ENCODE data around the gene MCRIP2.

MCRIP2 gene

DNA sequence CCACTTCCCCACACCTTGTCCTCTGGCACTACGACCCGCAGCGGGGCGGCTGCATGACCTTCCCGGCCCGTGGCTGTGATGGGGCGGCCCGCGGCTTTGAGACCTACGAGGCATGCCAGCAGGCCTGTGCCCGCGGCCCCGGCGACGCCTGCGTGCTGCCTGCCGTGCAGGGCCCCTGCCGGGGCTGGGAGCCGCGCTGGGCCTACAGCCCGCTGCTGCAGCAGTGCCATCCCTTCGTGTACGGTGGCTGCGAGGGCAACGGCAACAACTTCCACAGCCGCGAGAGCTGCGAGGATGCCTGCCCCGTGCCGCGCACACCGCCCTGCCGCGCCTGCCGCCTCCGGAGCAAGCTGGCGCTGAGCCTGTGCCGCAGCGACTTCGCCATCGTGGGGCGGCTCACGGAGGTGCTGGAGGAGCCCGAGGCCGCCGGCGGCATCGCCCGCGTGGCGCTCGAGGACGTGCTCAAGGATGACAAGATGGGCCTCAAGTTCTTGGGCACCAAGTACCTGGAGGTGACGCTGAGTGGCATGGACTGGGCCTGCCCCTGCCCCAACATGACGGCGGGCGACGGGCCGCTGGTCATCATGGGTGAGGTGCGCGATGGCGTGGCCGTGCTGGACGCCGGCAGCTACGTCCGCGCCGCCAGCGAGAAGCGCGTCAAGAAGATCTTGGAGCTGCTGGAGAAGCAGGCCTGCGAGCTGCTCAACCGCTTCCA lies 8.1 kb upstream of the MCRIP2 start:
- DNase-seq, result no peak

DNA sequence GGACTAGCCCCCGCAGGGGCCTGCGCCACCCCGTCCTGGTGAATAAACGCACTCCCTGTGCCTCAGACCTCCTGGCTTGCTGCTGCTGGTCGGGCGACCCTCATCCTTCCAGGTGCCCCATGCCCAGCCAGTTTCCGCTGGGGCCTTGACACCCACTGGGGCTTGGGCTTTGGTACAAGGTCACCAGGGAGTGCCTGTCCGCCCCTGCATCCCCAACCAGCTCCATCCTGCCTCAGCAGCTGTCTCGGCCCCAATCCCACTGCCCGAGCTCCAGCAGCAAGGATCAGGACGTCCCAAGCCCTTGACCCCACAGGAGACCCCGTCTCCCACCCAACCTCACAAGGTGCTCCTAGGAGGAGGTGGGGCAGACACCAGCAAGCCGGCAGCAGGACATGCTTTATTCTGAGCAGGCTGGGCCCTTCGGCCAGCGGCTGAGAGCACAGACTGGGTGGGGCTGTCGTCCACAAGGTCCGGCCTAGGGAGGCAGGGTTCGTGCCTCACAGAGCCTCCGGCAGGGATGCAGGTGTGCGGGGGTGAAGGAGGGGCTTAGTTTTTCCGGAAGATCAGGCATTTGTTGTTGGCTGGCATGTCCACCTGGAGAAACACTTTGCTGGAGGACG lies 7.5 kb upstream of the MCRIP2 start:
- no peak for DNase-seq

DNA sequence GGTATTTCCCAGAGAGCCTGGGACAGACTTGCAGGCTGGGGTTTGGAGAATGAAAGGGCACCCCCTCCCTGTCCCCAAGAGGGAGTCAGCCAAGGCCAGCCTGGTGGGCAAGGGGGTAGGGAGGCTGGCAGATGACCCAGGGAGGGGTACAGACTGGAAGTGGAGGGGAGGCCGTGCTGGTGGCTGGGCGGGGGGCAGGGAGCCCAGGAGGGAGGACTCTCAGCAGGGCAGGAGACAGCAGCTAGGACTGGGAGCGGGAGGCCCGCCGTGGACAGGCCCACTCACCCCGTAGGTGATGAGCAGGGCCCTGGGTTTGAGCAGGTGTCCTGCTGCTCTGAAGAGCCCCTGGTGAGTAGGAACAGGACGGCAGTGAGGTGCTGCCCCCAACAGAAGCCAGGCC lies 6.6 kb upstream of the MCRIP2 start:
- no peak for DNase-seq

DNA sequence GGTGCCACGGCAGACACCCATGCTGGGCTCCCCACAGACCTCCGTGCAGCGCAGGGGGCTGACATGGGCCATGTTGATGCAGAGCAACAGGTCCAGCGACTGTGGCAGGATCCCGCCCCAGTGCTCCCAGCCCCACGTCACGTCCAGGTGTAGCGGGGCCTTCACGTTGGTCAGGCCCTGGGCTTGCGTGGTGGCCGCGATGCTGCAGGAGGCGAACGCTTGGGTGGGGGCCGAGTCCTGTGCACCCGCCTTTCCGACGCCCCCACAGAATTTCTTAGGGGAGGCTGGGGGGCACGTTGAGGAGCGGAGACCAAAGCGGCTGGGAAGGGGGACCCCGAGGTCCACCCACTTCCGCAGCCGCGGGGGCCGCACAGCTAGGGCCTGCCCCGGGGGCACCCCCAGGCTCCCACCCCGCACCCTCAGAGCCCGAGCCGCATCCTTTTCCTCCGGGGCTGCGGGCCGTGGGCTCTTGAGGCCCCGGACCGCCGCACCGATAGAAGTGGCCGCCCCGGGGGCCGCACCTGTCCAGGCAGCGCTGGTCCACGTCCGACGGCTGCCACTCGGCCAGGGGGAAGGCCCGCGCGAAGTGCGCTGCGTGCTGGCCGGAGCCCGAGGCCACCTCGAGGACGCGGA lies 5.9 kb upstream of the MCRIP2 start:
- peak; percentile 54 for DNase-seq

DNA sequence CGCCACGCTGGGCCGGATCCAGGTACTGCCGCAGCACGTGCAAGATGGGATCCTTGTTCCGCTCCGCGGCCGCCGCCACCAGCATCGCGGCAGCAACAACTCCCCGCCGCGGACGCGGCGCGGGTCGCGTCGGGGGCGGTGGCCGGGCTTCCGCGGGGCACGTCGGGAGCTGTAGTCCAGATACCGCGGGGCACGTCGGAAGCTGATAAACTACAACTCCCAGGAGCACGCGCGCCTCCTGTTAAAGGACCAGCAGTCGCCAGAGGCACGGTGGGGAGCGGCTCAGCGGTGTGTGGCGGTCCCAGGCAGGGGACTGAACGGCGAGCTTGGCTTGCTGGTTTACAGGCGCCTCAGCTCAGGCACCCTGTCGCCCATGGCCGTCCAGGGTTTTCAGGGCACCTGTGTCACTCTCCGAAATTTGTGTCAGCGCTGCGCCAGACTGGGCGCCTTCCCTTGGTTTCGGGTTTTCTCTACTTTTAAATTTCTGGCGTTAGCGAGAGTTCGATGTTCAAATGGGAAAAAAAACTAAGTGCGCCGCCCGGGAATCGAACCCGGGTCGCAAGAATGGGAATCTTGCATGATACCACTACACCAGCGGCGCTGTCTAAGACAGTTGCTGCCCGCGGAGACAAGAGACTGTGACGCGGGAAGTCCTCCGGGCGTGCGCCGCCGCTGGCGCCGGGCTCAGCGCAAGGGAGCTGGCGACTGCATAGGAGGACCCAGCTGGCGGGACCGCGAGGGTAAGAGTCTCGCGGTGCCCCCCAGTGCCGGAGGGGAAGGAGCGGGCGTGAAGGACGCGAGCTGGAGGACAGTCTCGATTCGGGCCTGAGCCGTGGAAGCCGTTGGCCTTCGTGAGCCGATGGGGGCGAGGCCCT lies 5.2 kb upstream of the MCRIP2 start, which contains the start of gene METTL26:
TSS of gene METTL26 (minus strand) at position 100 of the 875 bp plus-strand sequence. CDS start at position 85, 15 bp downstream.
- DNase-seq, result peak; percentile 98

DNA sequence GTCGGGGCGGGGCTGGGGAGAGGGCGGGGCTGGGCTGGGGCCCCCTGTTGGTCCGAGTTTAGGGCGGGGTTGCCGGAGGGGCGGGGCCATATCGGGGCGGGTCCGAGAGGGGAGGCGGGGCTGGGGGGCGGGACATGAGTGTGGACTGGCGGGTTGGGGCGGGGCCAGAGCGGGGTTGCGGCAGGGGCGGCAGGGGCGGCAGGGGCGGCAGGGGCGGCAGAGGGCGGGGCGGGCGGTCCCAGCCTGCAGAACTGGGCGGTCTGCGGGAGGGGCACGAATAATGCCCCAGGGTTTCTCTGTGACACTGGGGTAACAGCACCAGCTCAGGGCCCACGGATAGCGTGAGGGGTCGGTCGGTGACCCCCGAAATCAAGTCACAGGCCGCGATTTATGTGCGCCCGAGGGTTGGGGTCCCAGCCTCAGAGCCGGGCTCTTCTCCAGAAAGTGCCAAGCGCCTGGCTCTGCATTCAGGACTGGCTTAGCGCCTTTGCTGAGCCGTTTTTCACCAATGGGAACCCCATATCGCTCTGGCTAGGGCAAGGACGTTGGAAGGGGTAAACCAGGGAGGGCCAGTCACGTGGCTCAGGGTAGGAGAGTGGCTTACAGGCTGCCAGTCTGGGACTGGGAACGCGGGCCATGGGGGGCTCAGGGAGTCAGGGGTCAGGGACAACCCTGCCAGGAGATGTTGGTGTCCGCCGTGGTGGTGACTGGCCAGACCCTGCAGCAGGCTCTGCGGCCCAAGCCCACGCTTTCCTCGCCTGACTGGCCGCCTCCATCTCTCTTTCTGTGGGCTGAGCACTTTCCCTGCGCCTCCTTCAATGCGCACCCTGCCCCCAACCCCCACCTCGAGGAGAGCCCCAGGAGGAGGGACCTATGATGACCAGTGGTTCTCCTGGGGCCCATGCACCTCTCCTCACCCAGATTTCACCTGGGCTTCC lies 4.3 kb upstream of the MCRIP2 start:
- DNase-seq, result peak; percentile 93

DNA sequence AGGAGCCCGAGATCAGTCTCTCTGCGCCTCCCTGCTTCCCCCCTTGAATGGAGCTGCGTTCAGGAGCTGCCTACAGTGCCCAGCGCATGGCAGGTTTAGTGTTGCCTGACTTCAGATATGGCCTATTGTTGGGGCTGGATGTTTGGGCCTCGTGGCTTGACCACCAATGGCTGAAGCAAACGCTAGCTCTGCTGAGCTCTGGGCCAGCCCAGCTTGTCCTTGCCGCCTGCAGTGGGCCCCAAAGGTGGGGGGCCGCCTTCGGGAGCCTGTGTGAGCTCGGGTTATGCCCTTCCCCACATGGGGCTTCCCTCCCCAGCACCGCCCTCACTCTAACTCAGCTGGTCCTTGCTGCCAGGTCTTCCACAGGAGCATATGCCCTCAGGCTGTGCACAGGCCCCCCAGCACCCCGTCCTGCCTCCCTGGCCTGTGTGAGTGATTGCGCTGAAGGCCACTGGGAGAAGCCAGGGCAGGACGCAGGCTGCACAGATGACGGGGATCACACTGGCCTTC lies 3.5 kb upstream of the MCRIP2 start:
- no peak for DNase-seq

DNA sequence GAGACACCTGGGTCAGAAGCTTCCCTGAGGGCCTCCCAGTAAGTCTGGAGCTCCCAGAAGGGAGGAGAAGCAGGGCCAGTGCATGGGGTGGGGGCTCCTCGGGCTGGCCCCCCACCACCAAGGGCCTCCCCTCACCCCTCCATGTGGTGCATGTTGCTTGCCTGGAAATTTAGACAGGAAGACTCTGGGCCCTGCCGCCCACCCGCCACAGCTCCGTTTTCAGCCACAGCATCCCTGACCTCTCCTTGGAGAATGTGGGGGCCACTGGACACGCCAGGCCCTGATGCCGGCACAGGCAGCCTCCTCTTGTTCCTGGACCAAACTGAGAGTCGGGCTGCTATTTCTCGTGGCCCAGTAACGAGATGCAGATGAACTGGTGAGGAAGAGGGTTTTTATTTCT lies 2.8 kb upstream of the MCRIP2 start:
- no peak for DNase-seq

DNA sequence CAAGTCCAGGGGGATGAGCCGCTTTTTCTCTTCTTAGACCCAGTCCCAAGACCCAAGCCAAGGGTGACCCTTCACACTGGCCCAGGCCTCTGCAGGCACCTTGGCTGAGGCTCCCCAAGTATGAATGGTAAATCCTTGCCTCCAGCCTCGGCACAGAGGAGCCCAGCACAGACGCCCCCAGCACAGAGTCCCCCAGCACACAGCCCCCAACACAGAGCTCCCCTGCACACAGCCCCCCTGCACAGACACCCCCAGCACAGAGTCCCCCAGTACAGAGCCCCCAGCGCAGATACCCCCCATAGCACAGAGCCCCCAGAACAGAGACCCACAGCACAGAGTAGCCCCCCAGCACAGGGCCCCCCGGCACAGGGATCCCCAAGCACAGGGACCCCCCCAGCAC lies 1.0 kb upstream of the MCRIP2 start:
- no peak for DNase-seq

DNA sequence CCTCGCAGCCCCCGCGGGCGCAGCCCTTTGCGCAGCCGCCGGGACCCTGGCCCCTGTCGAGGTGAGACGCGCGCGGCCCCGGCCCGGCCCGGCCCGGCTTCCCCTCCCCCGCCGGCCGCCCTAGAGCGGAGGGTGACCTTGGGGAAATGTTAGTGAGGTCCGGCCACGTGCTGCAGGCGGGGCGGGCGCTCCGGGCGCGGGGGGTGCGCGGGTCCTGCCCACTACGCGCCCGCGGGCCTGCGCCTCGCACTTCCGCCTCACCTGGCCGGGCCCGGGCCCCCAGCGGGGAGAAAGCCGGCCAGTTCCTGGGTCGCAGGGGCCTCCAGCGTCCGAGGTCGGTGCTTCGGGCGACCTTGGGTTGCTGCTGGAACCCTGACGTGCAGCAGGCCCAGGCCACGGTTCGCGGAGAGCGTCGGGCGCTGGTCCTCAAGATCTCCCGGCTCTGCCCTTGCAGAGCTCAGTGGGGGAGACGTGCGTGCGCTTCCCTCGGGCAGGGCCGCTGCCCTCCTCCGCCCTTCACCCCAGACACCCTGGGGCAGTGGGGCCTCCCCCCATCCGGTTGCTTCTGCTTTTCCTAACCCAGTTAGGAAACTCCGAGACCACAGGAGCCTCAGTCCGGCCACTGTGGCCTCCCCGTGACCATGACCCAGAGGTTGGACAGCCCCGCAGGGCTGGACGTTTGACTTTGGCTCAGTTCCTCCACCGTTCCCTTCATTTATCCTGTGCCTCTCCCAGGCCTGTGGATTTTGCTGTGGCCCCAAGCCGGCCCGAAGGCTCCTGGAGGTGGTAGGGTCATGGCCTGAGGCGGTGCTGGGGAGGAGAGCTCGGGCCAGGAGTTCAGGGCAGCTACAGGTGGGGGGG lies 791 bp downstream of the MCRIP2 start:
- DNase-seq, result peak; percentile 89

DNA sequence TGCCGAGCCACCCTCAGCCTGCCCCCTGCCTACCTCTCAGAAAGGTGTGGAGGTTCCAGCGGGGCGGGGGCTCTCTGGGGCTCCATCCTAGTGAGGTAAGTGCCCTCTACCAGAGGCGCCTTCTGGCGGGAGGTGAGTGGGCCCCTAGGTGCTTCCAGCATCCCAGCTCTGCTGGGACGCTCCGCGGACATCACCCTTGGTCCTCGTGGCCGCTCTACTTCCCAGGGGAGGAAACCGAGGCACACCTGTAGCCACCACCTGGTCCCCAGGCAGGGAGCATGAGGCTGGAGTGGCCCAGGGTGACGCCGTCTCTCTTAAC lies 1.4 kb downstream of the MCRIP2 start:
- DNase-seq, result peak; percentile 43

DNA sequence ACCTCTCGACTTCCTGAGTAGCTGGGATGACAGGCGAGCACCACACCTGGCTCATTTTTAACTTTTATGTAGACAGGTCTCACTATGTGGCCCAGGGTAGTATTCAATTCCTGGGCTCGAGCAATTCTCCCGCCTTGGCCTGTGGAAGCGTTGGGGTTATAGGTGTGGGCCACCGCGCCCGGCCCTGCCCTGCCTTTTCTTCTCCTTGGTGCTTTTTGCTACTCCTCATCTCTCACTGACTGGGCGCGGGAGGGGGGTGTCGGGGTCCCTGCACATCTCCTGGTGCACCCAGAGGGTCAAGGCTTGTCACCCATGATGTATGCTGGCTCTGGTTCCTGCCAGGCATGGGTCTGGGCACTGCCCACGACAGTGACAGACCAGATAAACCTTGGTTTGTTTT lies 2.9 kb downstream of the MCRIP2 start:
- DNase-seq, result no peak

DNA sequence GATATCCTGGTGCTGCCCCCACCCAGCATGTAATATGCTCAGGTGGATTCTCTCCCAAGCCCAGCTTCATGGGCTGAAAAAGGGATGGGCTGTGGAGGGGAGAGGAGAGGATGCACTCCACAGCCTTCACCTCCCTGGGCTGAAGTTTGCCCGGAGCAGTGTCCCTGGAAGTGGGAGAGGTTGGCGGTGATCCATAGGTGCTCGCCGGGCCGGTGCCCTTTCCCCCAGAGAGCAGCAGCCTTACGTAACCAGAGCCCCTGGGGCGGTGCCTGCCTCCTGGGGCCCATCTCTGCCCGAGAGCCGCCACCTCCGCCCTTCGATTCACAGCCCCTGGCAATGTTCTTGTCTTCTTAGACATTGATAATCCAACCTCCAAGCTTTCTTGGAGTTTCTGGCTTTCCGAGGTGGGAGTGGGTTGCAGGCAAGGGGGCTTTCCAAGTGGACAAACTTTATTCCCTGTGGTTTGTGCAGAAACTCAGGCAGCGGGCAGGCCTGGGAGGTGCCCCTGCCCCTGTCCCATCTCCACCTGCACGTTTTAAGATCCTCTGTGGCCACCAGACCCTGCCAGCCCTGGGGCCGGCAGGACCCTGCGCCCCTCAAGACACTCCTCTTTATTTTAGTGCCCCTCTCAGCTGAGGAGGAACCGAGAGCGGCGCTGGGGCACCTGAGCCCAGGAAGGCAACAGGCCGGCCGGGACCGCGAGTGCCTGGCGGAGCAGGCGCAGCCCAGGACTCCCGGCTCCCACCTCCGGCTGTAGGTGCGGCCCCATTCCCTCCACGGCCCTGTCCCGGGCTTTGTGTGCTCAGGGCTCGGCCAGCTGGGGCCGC lies 4.4 kb downstream of the MCRIP2 start:
- DNase-seq, result no peak

DNA sequence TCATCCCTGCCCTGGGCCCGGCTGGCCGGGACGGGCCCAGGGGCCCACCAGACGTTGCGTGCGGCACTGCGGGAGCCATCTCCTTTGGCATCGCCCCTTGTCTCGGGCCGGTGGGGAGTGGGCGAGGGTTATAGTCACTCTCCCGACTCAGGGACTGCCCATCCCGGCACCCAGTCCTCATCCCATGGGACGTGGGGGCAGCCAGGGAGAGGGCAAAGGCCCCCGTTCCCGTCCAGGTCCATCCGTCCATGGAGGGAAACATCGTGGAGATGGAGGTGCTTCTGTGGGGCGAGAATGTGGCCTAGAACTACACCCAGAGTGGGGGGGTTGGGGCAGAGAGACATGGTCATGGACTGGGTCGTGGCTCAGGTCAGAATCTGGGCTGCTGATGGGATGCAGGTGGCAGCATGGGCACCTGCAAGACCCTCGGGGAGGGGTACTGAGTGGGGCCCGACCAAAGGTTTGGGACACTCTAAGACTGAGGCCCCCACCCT lies 5.1 kb downstream of the MCRIP2 start:
- no peak for DNase-seq

DNA sequence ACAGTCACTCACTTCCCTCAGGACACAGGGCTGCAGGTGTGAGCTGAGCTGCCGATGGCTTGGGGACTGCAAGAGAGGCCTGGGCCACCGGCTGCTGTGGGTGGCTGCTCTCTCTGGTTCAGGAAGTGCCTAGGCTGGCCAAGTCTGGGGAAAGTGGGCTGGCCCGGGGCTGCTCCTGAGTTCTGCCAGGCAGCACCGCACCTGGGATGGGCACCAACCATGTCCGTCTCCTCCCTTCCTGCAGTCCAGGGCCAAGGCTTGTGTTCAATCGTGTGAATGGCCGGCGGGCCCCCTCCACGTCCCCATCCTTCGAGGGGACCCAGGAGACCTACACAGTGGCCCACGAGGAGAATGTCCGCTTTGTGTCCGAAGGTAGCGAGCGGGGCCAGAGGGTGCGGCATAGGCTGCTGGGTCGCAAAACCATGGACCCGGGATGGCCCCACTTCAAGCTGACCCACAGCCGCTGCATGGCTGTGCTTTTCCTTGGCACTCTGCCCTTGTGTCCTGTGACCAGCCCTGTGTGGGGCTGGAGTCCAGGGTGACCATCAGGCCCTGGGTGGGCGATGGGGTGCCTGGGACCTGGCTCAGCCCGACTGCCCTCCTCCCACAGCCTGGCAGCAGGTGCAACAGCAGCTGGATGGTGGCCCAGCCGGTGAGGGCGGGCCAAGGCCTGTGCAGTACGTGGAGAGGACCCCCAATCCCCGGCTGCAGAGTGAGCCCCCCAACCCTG lies 5.7 kb downstream of the MCRIP2 start:
- DNase-seq, result peak; percentile 53

DNA sequence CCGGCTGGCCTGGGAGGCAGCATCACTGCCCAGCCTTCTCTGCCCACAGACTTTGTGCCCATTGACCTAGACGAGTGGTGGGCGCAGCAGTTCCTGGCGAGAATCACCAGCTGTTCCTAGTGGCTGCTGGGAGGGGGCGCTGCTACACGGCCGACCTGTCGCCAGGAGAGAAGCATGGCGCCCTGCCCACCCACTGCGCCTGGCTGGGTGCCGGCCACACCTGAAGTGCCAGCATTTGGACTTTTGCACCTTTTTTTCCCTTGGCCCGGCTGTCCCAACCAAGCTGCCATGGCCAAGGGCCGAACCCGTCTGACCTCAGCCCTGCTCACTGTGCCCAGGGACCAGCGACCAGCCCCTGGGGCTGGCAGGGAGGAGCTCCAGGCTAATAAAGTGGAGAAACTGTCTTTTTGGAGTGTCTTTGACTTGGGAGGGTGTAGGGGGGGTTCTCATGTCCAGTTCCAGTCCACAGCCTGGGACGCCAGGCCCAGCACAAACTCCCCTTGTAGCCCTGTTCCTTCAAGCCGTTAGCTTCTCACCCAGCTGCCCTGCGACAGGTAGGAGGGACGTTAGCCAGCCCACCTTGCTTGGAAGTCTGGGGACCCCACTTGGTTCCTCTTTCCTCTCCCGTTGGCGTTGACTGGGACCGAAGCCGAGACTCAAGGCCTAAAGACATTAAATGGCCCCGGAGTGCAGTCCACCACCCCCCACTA lies 6.6 kb downstream of the MCRIP2 start:
- DNase-seq, result peak; percentile 88

DNA sequence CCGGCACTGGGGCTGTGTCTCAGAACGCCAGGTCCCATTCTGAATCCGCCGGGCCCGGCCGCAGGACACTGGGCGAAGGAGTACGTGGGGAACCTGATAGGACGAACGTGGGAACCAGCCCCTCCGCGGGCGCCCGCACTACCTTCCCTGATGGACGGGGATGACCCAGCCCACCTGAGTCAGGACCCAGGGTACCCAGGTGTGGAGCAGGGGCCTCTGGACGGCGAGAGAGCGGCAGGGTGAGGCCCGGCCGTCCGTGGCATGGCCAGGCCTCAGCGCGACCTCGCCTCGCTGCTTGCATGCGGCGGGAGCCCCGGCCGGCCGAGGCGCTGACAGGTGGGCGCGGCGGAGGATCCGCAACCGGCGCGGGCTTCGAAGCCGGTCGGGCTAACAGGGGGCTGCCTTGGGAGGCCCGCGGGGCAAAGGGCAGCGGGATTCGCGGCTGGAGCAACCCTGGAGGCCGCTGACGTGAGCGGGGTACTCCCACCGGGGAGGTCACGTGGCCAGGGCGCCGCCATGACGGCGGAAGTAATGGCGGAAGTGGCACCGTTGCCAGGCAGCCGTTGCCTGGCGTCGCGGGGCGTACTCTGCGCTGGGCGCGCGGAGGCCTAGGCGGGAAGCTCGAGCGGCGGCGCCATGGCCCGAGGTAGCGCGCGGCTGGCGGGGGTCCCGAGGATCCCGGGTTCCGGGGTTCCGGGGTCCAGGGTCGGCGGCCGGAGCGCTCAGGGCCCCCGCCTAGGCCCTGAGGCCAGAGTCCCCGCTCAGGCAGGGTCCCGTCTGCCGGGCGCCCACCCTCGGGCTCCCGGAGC lies 7.4 kb downstream of the MCRIP2 start, which contains the start of gene WDR90:
TSS of gene WDR90 (plus strand) at position 585 of the 809 bp plus-strand sequence. CDS start at position 637, 52 bp downstream.
- DNase-seq, result peak; percentile 99

Data from RPMI8226 (cell line).